Measurements from ENCODE around the gene MAST4. TPM values are rescaled to one million over a fixed set of nuclear protein-coding genes. Genes with fewer than 3 reads are reported as not detected.

The MAST4 gene
- total RNA-seq, 1 donor from 2014 or later: 55.2 TPM

GRCh38 chr5:66927140-66927539 is 330.9 kb downstream of the MAST4 start:
- Histone ChIP-seq H3K4me1 (no peaks in the 10 kb centered on the region), H3K36me3 (no peaks in the 10 kb centered on the region), H3K27me3 (no peaks in the 10 kb centered on the region), H3K27ac (no peak overlapping the region), H3K4me3 (no peak overlapping the region), H3K9me3 (no peaks in the 10 kb centered on the region)
- DNase-seq (ENCODE audit: low spot score in 2 of 2): no peak
- no peak for TF ChIP-seq CTCF (IDR thresholded peaks at IDR 0.05)
- intact Hi-C loops (cut with DNase I): no loop called here

- Histone ChIP-seq H3K27me3 (no peaks in the 10 kb centered on the region), H3K4me1 (no peaks in the 10 kb centered on the region), H3K36me3 (no peaks in the 10 kb centered on the region), H3K9me3 (no peaks in the 10 kb centered on the region), H3K4me3 (no peak overlapping the region), H3K27ac (no peak overlapping the region)
- intact Hi-C loops (cut with DNase I): no loop called here
- TF ChIP-seq CTCF (IDR thresholded peaks at IDR 0.05): no peak
- DNase-seq (ENCODE audit: low spot score in 2 of 2): no peak
Measured at GRCh38 chr5:66929281-66929680, 333.1 kb downstream of the MAST4 start.

- no peak for DNase-seq (ENCODE audit: low spot score in 2 of 2)
- Histone ChIP-seq H3K27ac (no peak overlapping the region), H3K4me1 (no peaks in the 10 kb centered on the region), H3K4me3 (no peak overlapping the region), H3K27me3 (no peaks in the 10 kb centered on the region), H3K36me3 (no peaks in the 10 kb centered on the region), H3K9me3 (no peaks in the 10 kb centered on the region)
- intact Hi-C loops (cut with DNase I): no loop called here
- TF ChIP-seq CTCF (IDR thresholded peaks at IDR 0.05): no peak
Measured at GRCh38 chr5:66929995-66930394, 333.8 kb downstream of the MAST4 start.

GRCh38 chr5:66931651-66932050 is 335.5 kb downstream of the MAST4 start:
- DNase-seq (ENCODE audit: low spot score in 2 of 2): no peak
- Histone ChIP-seq H3K9me3 (no peaks in the 10 kb centered on the region), H3K4me1 (no peaks in the 10 kb centered on the region), H3K4me3 (no peak overlapping the region), H3K27ac (no peak overlapping the region), H3K27me3 (no peaks in the 10 kb centered on the region), H3K36me3 (no peaks in the 10 kb centered on the region)
- no peak for TF ChIP-seq CTCF (IDR thresholded peaks at IDR 0.05)
- intact Hi-C loops (cut with DNase I): no loop called here

- H3K9me3 ChIP-seq: no peaks in the 10 kb centered on the region
- no peak for DNase-seq (ENCODE audit: low spot score in 2 of 2)
Measured at GRCh38 chr5:66932457-66932856, 336.3 kb downstream of the MAST4 start.

More at GRCh38 chr5:66932457-66932856, 336.3 kb downstream of the MAST4 start:
- no peak overlapping the region for H3K4me3 ChIP-seq
- no peaks in the 10 kb centered on the region for H3K27me3 ChIP-seq
- no peaks in the 10 kb centered on the region for H3K36me3 ChIP-seq
- TF ChIP-seq CTCF (IDR thresholded peaks at IDR 0.05): no peak
- no peak overlapping the region for H3K27ac ChIP-seq
- intact Hi-C loops (cut with DNase I): no loop called here
- H3K4me1 ChIP-seq: no peaks in the 10 kb centered on the region
